GM19397 (cell line): ENCODE data around the gene SUSD6.
"Not testable (repeated sequence)": the region's sequence is repeated elsewhere in the genome, so short reads cannot be mapped to it uniquely, and the experiment has no call there.

Experiments
- ATAC-seq: cut with Tn5 transposase; IDR thresholded peaks from one replicate; pipeline ENCODE4 v1.9.1; 2021; ENCODE audit warnings: mild to moderate bottlenecking, moderate library complexity; ENCODE audit not compliant: unreplicated experiment

SUSD6 gene

GRCh38 chr14:69591317-69591716, 20.1 kb upstream of the SUSD6 start:
- ATAC-seq = no peak

- ATAC-seq = no peak
Observed at GRCh38 chr14:69593018-69593677, 18.2 kb upstream of the SUSD6 start.

GRCh38 chr14:69594846-69595245, 16.6 kb upstream of the SUSD6 start:
- no peak for ATAC-seq

GRCh38 chr14:69595336-69595735, 16.1 kb upstream of the SUSD6 start:
- no peak for ATAC-seq

GRCh38 chr14:69599431-69599830, 12.0 kb upstream of the SUSD6 start:
- not testable (repeated sequence) for ATAC-seq

- no peak for ATAC-seq
Observed at GRCh38 chr14:69600304-69600891, 11.0 kb upstream of the SUSD6 start.

GRCh38 chr14:69605738-69606137, 5.7 kb upstream of the SUSD6 start:
- ATAC-seq = no peak

GRCh38 chr14:69606258-69607184, 4.9 kb upstream of the SUSD6 start:
- no peak for ATAC-seq

- no peak for ATAC-seq
Observed at GRCh38 chr14:69610020-69610873, 1.1 kb upstream of the SUSD6 start.

GRCh38 chr14:69610874-69611171, 573 bp upstream of the SUSD6 start:
- no peak for ATAC-seq

- ATAC-seq = peak; percentile 25
Observed at GRCh38 chr14:69612014-69612782, 802 bp downstream of the SUSD6 start.

GRCh38 chr14:69612783-69613130, 1.4 kb downstream of the SUSD6 start:
- ATAC-seq = no peak

GRCh38 chr14:69613312-69614073, 2.1 kb downstream of the SUSD6 start:
- ATAC-seq = no peak

GRCh38 chr14:69614592-69614991, 3.2 kb downstream of the SUSD6 start:
- no peak for ATAC-seq

- ATAC-seq = no peak
Observed at GRCh38 chr14:69615121-69615495, 3.7 kb downstream of the SUSD6 start.

GRCh38 chr14:69615496-69616407, 4.4 kb downstream of the SUSD6 start:
- peak; percentile 45 for ATAC-seq

- ATAC-seq = no peak
Observed at GRCh38 chr14:69616408-69616773, 5.0 kb downstream of the SUSD6 start.

- ATAC-seq = no peak
Observed at GRCh38 chr14:69617796-69618195, 6.4 kb downstream of the SUSD6 start.

GRCh38 chr14:69619012-69619411, 7.6 kb downstream of the SUSD6 start:
- ATAC-seq = no peak
